ENCODE measurements around the gene AGBL2.

GRCh38 chr11:47667555-47667954, 47.6 kb downstream of the AGBL2 start:
- no peak for TF ChIP-seq CTCF (IDR thresholded peaks at IDR 0.05)
- no peak for TF ChIP-seq POLR2AphosphoS5 (IDR thresholded peaks at IDR 0.05)
- no peak for TF ChIP-seq POLR2A (IDR thresholded peaks at IDR 0.05)
